ENCODE results near the gene MOV10L1.

Gene MOV10L1

GRCh38 chr22:50208430-50208938 lies 118.7 kb downstream of the MOV10L1 start:
- no peak for DNase-seq

- DNase-seq = no peak
These were observed 119.4 kb downstream of the MOV10L1 start for GRCh38 chr22:50208939-50209892.

GRCh38 chr22:50209893-50210292 lies 120.1 kb downstream of the MOV10L1 start:
- DNase-seq = peak; percentile 57

- DNase-seq = no peak
These were observed 120.8 kb downstream of the MOV10L1 start for GRCh38 chr22:50210378-50211139.

- DNase-seq = no peak
These were observed 121.3 kb downstream of the MOV10L1 start for GRCh38 chr22:50211147-50211546.

Data from fibroblast of skin of right quadriceps (primary cell).